BLaER1 treated with 17β-estradiol and CSF1 and Interleukin-3, amounts not matched to agents 10 nM and 100 nM (cell line): ENCODE measurements around the gene PCDH15.

Experiments used
- H3K27ac ChIP-seq, 11 experiments: shearing (Covaris generic); formaldehyde crosslinking; 2 replicates each; pipeline ENCODE4 v1.8.1; 2022
- H3K27me3 ChIP-seq, 11 experiments: shearing (Covaris generic); formaldehyde crosslinking; 2 replicates each; pipeline ENCODE4 v1.8.1; 2022
- H3K36me3 ChIP-seq, 11 experiments: shearing (Covaris generic); formaldehyde crosslinking; 2 replicates each; pipeline ENCODE4 v1.8.1; 2022
- H3K4me1 ChIP-seq, 10 experiments: shearing (Covaris generic); formaldehyde crosslinking; 2 replicates each; pipeline ENCODE4 v1.8.1; 2022
- H3K4me2 ChIP-seq, 11 experiments: shearing (Covaris generic); formaldehyde crosslinking; 2 replicates each; pipeline ENCODE4 v1.8.1; 2022
- H3K4me3 ChIP-seq, 10 experiments: shearing (Covaris generic); formaldehyde crosslinking; 2 replicates each; pipeline ENCODE4 v1.8.1; 2022
- H3K9ac ChIP-seq, 11 experiments: shearing (Covaris generic); formaldehyde crosslinking; 2 replicates each; pipeline ENCODE4 v1.8.1; 2022
- H3K9me3 ChIP-seq, 11 experiments: shearing (Covaris generic); formaldehyde crosslinking; replicated peaks in 1 of 11; 2 replicates each; pipeline ENCODE4 v1.8.1; 2022
- H4K20me1 ChIP-seq, 11 experiments: shearing (Covaris generic); formaldehyde crosslinking; 2 replicates each; pipeline ENCODE4 v1.8.1; 2022
- Cebpa-rat ChIP-seq, 11 experiments: shearing (Covaris generic); IDR thresholded peaks; 2 replicates each; pipeline ENCODE4 v1.8.1; 2022

The PCDH15 gene

DNA sequence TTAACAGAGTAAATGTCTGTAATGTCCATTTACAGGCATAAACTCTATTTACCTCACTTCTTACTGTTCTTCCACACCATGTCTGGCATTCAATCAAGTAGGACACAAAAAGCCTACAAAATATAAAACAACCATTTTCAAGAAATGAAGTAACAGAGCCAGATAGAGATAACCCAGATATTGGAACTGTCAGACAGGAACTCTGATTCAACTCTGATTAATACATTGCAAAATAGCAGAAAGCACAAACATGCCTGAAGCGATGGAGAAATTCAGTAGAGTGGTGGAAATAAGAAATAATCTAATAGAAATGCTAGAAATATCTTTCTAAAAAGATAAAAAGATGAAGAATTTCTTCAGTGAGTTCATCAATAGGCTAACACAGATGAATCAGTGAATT, 964.4 kb downstream of the PCDH15 start:
- TF ChIP-seq Cebpa-rat (IDR thresholded peaks at IDR 0.05): no peak
- Histone ChIP-seq H3K27me3 (no peaks in the 10 kb centered on the region), H3K27ac (no peak overlapping the region), H4K20me1 (no peaks in the 10 kb centered on the region), H3K36me3 (no peaks in the 10 kb centered on the region), H3K9me3 (no peaks in the 10 kb centered on the region), H3K4me3 (no peak overlapping the region), H3K4me1 (peaks cover 0 to 5% (median 0%) of the 10 kb centered on the region in 10 experiments; a peak in 1 of 20 replicates), H3K4me2 (no peak overlapping the region), H3K9ac (no peak overlapping the region)

GRCh38 chr10:53833908-53834307, 967.1 kb downstream of the PCDH15 start:
- no peak overlapping the region for H3K9ac ChIP-seq
- TF ChIP-seq Cebpa-rat (IDR thresholded peaks at IDR 0.05): no peak
- H3K9me3 ChIP-seq: no peaks in the 10 kb centered on the region
- H3K4me2 ChIP-seq: no peak overlapping the region
- peaks cover 0 to 5% (median 0%) of the 10 kb centered on the region in 10 experiments; a peak in 1 of 20 replicates for H3K4me1 ChIP-seq
- H3K36me3 ChIP-seq: no peaks in the 10 kb centered on the region
- no peak overlapping the region for H3K4me3 ChIP-seq
- no peaks in the 10 kb centered on the region for H4K20me1 ChIP-seq
- H3K27ac ChIP-seq: no peak overlapping the region
- H3K27me3 ChIP-seq: no peaks in the 10 kb centered on the region

GRCh38 chr10:53827261-53827660, 973.8 kb downstream of the PCDH15 start:
- TF ChIP-seq Cebpa-rat (IDR thresholded peaks at IDR 0.05): no peak
- H3K4me3 ChIP-seq: no peak overlapping the region

GRCh38 chr10:53808677-53809372, 992.2 kb downstream of the PCDH15 start:
- no peaks in the 10 kb centered on the region for H3K4me1 ChIP-seq
- H3K9me3 ChIP-seq: no peaks in the 10 kb centered on the region
- no peak for TF ChIP-seq Cebpa-rat (IDR thresholded peaks at IDR 0.05)
- no peak overlapping the region for H3K9ac ChIP-seq
- H4K20me1 ChIP-seq: no peaks in the 10 kb centered on the region
- no peaks in the 10 kb centered on the region for H3K36me3 ChIP-seq
- H3K27ac ChIP-seq: no peak overlapping the region
- H3K4me2 ChIP-seq: no peak overlapping the region
- no peak overlapping the region for H3K4me3 ChIP-seq
- no peaks in the 10 kb centered on the region for H3K27me3 ChIP-seq

More at GRCh38 chr10:53827261-53827660, 973.8 kb downstream of the PCDH15 start:
- Histone ChIP-seq H3K4me2 (no peak overlapping the region), H3K27ac (no peak overlapping the region), H3K9me3 (no peaks in the 10 kb centered on the region), H3K9ac (no peak overlapping the region), H3K36me3 (no peaks in the 10 kb centered on the region), H3K27me3 (no peaks in the 10 kb centered on the region), H4K20me1 (no peaks in the 10 kb centered on the region), H3K4me1 (no peaks in the 10 kb centered on the region)

DNA sequence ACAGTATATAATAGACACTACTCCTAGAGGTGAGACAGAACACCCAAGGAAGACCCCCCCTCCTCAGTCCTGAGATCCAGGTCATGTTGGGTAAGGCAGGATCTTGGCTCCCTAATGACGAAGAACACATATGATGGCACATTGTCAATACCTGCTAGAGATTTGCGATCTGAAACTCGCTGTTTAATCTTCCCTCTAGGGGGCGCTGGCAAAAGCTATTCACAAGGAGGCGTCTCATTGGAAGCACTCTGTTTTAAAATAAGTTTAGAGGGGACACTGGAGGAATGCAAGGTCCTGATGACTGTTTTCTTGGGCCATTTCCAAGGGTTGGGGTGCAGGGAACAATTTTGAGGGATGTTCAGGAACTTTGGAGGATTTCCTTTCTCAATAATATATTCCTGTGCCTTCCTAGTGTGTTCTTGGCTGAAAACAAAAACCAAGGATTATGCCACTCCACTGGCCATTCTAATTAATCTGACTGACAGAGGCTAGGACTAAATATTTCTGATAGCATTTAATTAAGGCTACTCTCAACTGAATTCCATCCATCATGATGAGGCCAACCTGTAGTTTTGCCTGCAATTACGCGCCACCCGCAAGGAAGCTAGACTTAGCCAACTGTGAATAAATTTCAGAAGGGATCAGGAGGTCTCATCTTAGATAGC, 1014.7 kb downstream of the PCDH15 start:
- no peak overlapping the region for H3K4me3 ChIP-seq
- H3K27ac ChIP-seq: no peak overlapping the region
- no peak overlapping the region for H3K9ac ChIP-seq
- no peaks in the 10 kb centered on the region for H3K27me3 ChIP-seq
- no peaks in the 10 kb centered on the region for H4K20me1 ChIP-seq
- H3K4me1 ChIP-seq: no peaks in the 10 kb centered on the region
- no peak overlapping the region for H3K4me2 ChIP-seq
- no peak for TF ChIP-seq Cebpa-rat (IDR thresholded peaks at IDR 0.05)
- no peaks in the 10 kb centered on the region for H3K9me3 ChIP-seq
- no peaks in the 10 kb centered on the region for H3K36me3 ChIP-seq

- Histone ChIP-seq H3K9ac (no peak overlapping the region), H3K36me3 (no peaks in the 10 kb centered on the region), H3K27ac (no peak overlapping the region), H3K4me3 (no peak overlapping the region), H3K27me3 (no peaks in the 10 kb centered on the region), H3K9me3 (no peaks in the 10 kb centered on the region), H3K4me1 (no peaks in the 10 kb centered on the region), H4K20me1 (no peaks in the 10 kb centered on the region), H3K4me2 (no peak overlapping the region)
- no peak for TF ChIP-seq Cebpa-rat (IDR thresholded peaks at IDR 0.05)
These were observed 1029.3 kb downstream of the PCDH15 start for GRCh38 chr10:53771701-53772100.

DNA sequence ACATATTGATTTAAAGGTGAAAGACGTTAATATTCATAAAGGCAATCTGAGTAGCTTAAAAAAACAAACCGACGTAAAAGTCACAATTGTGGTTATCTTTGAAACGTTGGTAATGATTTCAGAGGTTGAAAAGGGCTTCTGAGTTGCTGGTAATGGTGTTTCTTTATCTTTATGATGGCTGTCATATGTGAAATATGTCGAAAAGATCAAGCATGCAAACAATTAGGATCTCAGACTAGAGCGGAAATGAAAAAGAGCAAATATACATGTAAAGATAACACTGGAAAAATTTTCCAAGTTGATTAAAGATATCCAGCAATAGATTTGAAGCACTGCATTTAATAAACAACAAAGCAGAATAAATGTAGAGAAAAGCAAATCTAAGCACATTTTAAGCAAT, 1030.1 kb downstream of the PCDH15 start:
- Histone ChIP-seq H3K27ac (no peak overlapping the region), H3K4me3 (no peak overlapping the region), H3K9ac (no peak overlapping the region), H3K4me1 (no peaks in the 10 kb centered on the region), H4K20me1 (no peaks in the 10 kb centered on the region), H3K9me3 (no peaks in the 10 kb centered on the region), H3K36me3 (no peaks in the 10 kb centered on the region), H3K4me2 (no peak overlapping the region), H3K27me3 (no peaks in the 10 kb centered on the region)
- no peak for TF ChIP-seq Cebpa-rat (IDR thresholded peaks at IDR 0.05)

DNA sequence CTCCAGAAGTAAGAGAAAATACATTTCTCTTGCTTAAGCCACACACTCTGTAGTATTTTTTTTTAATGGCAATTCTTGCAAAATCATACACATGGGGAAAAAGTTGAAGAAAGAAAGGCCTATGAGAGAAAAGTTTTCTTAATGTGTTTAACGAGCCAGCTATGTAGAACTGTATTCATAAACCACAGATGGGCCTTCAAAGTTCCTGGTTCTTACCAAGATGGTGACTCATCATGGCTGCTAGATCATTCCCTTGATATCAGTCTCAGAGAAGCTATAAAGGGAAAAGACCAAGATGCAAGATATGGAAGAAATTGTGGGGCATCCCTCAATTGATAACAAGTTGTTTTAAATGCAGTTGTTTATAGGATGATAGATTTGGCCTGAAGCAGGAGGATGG, 1035.7 kb downstream of the PCDH15 start:
- no peak overlapping the region for H3K27ac ChIP-seq
- H4K20me1 ChIP-seq: no peaks in the 10 kb centered on the region
- no peaks in the 10 kb centered on the region; a peak in 1 of 20 replicates for H3K4me1 ChIP-seq
- no peak for TF ChIP-seq Cebpa-rat (IDR thresholded peaks at IDR 0.05)
- H3K4me2 ChIP-seq: no peak overlapping the region
- H3K9ac ChIP-seq: no peak overlapping the region
- H3K9me3 ChIP-seq: 0 out of 22 replicates have a peak, but pooled peaks cover 0 to 4% (median 0%) of the 10 kb centered on the region in 11 experiments
- H3K4me3 ChIP-seq: no peak overlapping the region
- no peaks in the 10 kb centered on the region for H3K36me3 ChIP-seq
- H3K27me3 ChIP-seq: no peaks in the 10 kb centered on the region

DNA sequence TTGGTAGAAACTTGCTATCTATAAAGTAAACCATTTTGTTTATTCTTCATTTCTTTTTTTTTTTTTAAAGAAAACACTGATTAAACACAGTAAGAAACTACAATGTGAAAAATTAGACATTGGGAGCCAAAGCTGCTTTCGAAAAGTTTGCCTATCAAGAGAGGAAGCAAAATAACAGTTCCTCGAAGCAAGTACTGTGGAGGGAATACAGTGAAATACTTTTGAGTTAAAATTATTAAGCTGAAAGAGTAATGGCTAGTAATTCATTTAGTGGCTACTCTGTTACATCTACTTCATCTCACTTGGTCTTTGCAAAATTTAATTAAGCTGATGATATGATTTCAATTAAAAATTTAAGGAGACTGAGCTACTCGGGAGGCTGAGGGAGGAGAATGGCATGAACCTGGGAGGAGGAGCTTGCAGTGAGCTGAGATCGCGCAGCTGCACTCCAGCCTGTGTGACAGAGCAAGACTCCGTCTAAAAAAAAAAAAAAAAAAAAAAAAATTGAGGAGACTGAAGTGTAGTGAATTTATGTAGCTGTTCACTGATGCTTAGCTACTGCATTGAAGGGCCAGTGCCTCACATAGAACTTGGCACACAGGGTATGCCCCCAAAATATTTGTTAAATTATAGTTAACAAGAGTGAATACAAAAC, 1046.3 kb downstream of the PCDH15 start:
- peaks cover 0 to 8% (median 0%) of the 10 kb centered on the region in 10 experiments; a peak in 3 of 20 replicates for H3K4me1 ChIP-seq
- no peak overlapping the region for H3K9ac ChIP-seq
- no peak overlapping the region for H3K4me2 ChIP-seq
- H3K27ac ChIP-seq: no peak overlapping the region
- H3K36me3 ChIP-seq: no peaks in the 10 kb centered on the region
- TF ChIP-seq Cebpa-rat (IDR thresholded peaks at IDR 0.05): no peak
- peaks cover 0 to 1% (median 0%) of the 10 kb centered on the region in 11 experiments; a peak in 7 of 22 replicates for H3K9me3 ChIP-seq
- H3K27me3 ChIP-seq: no peaks in the 10 kb centered on the region
- no peak overlapping the region for H3K4me3 ChIP-seq
- no peaks in the 10 kb centered on the region for H4K20me1 ChIP-seq
